Adrenal gland (tissue), 12 donors: ENCODE measurements around the gene MYH9. TPM values are rescaled to one million over a fixed set of nuclear protein-coding genes. Genes with fewer than 3 reads are reported as not detected.

Experiments
- DNase-seq, 7 donors: peaks; one replicate each; pipeline ENCODE4 v3.0.0-alpha.2; 2019 to 2020
- H3K27ac ChIP-seq, 5 donors: fragments of 200-600 bp; sonication (generic) in 4 of 5; 1 replicate in 3 of 5; 2 replicates in 2 of 5; pipeline versions ENCODE4 v1.5.1 to v1.8.0; 2016 to 2020; ENCODE audit warnings: mild to moderate bottlenecking in 1 of 5
- H3K27me3 ChIP-seq: fragments of 200-600 bp; 2 replicates; pipeline ENCODE4 v1.8.0; 2021
- H3K36me3 ChIP-seq, 2 donors: fragments of 200-600 bp; replicated peaks in 1 of 2; 1 replicate in 1 of 2; 2 replicates in 1 of 2; pipeline versions ENCODE4 v1.5.1 to v1.8.0; 2018 to 2022
- H3K4me1 ChIP-seq, 2 donors: fragments of 200-600 bp; replicated peaks in 1 of 2; 1 replicate in 1 of 2; 2 replicates in 1 of 2; pipeline versions ENCODE4 v1.5.1 to v1.8.0; 2018 to 2021
- H3K4me3 ChIP-seq, 4 donors: fragments of 200-600 bp; sonication (generic) in 3 of 4; one replicate each; pipeline ENCODE4 v1.5.1; 2016 to 2018
- H3K9me3 ChIP-seq, 3 donors: fragments of 200-600 bp; sonication (generic) in 1 of 3; replicated peaks in 1 of 3; 1 replicate in 2 of 3; 2 replicates in 1 of 3; pipeline versions ENCODE4 v1.5.1 to v1.8.0; 2016 to 2021
- CTCF ChIP-seq, 6 experiments: fragments of 450-650 bp in 4 of 6; fragments of 200-600 bp in 2 of 6; sonication (generic) in 1 of 6; IDR thresholded peaks; 1 replicate in 5 of 6; 2 replicates in 1 of 6; pipeline versions ENCODE4 v1.5.1 to v1.8.0; 2016 to 2021; ENCODE audit warnings: antibody characterized with exemption in 6 of 6, mild to moderate bottlenecking in 2 of 6, moderate library complexity in 1 of 6
- POLR2A ChIP-seq, 2 donors: fragments of 450-650 bp; IDR thresholded peaks; one replicate each; pipeline ENCODE4 v1.6.1; 2017; ENCODE audit warnings: antibody characterized with exemption in 2 of 2, mild to moderate bottlenecking in 2 of 2, moderate library complexity in 1 of 2
- WGBS, 4 donors: extraction: QIAGEN DNeasy Blood & Tissue Kit in 2 of 4; methylation state at CpG; one replicate each; pipeline versions ENCODE4 v1.1.5 to v1.1.7; 2013 to 2017; 5-methylcytosine and 5-hydroxymethylcytosine counted together
- intact Hi-C, 2 donors: fragments of 100-400 bp; cut with DNase I; formaldehyde crosslinking; loops; one replicate each; pipeline versions ENCODE4 v1.14.1 to v1.15.0; 2022 to 2023
- polyA plus RNA-seq, 3 donors: library from polyadenylated mRNA; stranded (reverse); fragments of 200-250 nt in 2 of 3; fragments of 350-450 nt in 1 of 3; fragmentation: Illumina TruSeq in 1 of 3; extraction: RNeasy Lipid Tissue Mini Kit (QIAGEN cat#74804) in 1 of 3; gene quantifications; one replicate each; pipeline ENCODE4 v1.2.3, GENCODE V29; 2013 to 2014
- total RNA-seq, 9 donors: library from RNA; depleted of rRNA in 4 of 9; stranded (reverse); fragments of >200 nt in 4 of 9; fragments of 120-200 nt in 1 of 9; fragmentation: NEBNext Ultra II Directional in 1 of 9; extraction: Animal tissue kit (Norgen Biotek cat#: 25700) in 1 of 9; gene quantifications; one replicate each; pipeline versions ENCODE4 v1.1.0 to v1.2.4, GENCODE V29; 2013 to 2023
- donor health status: healthy with polysubstance abuse.
- donor health status: Bipolar disorder and iron deficiency.
- donor health status: DM: yes; HTN: yes; CAD: no.
- donor health status: DM: no; HTN: no; CAD: no.
- donor health status: DM: no; HTN: no; CAD: no.
- donor health status: DM: yes; HTN: yes; CAD: no.

MYH9 gene
- total and polyA plus RNA-seq, 12 donors: 96.2 to 427 (median 319) TPM

- Histone ChIP-seq H3K27me3 (no peaks in the 10 kb centered on the region), H3K27ac (peak overlapping the region in 4 of 5 donors; percentile 16 to 86 (median 68)), H3K4me3 (no peak overlapping the region), H3K4me1 (peaks cover 48 to 92% of the 10 kb centered on the region in 2 donors), H3K36me3 (no peaks in the 10 kb centered on the region), H3K9me3 (no peaks in the 10 kb centered on the region)
- 55 to 57% (median 56%) methylated on average over 4 to 9 of the region's 9 CpGs for WGBS, 4 donors
- intact Hi-C loops: loop anchor here in 1 of 2 donors (10.0 kb wide), 1 partner anchor 89 kb away; no protein-coding TSS in a partner anchor
- DNase-seq: peak in 3 of 7 donors; percentile 53 to 60 (median 57)
- TF ChIP-seq POLR2A (IDR thresholded peaks at IDR 0.05) (no peak), CTCF (IDR thresholded peaks at IDR 0.05) (no peak)
Measured at GRCh38 chr22:36375071-36375980, 12.4 kb downstream of the MYH9 start.

GRCh38 chr22:36374603-36375024 lies 13.2 kb downstream of the MYH9 start:
- Histone ChIP-seq H3K27ac (peak overlapping the region in 4 of 5 donors; percentile 16 to 86 (median 68)), H3K4me1 (peaks cover 50 to 92% of the 10 kb centered on the region in 2 donors), H3K4me3 (no peak overlapping the region), H3K27me3 (no peaks in the 10 kb centered on the region), H3K9me3 (no peaks in the 10 kb centered on the region), H3K36me3 (no peaks in the 10 kb centered on the region)
- DNase-seq: peak in 5 of 7 donors; percentile 64 to 80 (median 70)
- WGBS, 4 donors: 40 to 55% (median 47%) methylated on average over 10 to 11 of the region's 11 CpGs
- intact Hi-C loops: loop anchor here in 1 of 2 donors (10.0 kb wide), 1 partner anchor 90 kb away; no protein-coding TSS in a partner anchor
- TF ChIP-seq POLR2A (IDR thresholded peaks at IDR 0.05) (no peak), CTCF (IDR thresholded peaks at IDR 0.05) (no peak)

- H3K36me3 ChIP-seq: no peaks in the 10 kb centered on the region
- H3K4me1 ChIP-seq: peaks cover 59 to 96% of the 10 kb centered on the region in 2 donors
- H3K27me3 ChIP-seq: no peaks in the 10 kb centered on the region
- peak overlapping the region; percentile 6 to 86 (median 56) for H3K27ac ChIP-seq
- WGBS, 4 donors: 47 to 60% (median 50%) methylated on average over 7 of the region's 7 CpGs
- H3K4me3 ChIP-seq: no peak overlapping the region
- peak in 4 of 7 donors; percentile 47 to 57 (median 55) for DNase-seq
- intact Hi-C loops: loop anchor here in 1 of 2 donors (10.0 kb wide), 1 partner anchor 92 kb away; no protein-coding TSS in a partner anchor
- H3K9me3 ChIP-seq: no peaks in the 10 kb centered on the region
- TF ChIP-seq POLR2A (IDR thresholded peaks at IDR 0.05) (no peak), CTCF (IDR thresholded peaks at IDR 0.05) (no peak)
Measured at GRCh38 chr22:36373258-36373579, 14.5 kb downstream of the MYH9 start.

GRCh38 chr22:36371920-36372319 lies 15.8 kb downstream of the MYH9 start:
- 73 to 80% (median 74%) methylated on average over 2 of the region's 2 CpGs for whole genome bisulfite sequencing, 4 donors
- Histone ChIP-seq H3K36me3 (no peaks in the 10 kb centered on the region), H3K4me1 (peaks cover 71 to 97% of the 10 kb centered on the region in 2 donors), H3K4me3 (no peak overlapping the region), H3K27ac (peak overlapping the region in 4 of 5 donors; percentile 76 to 90 (median 82)), H3K9me3 (no peaks in the 10 kb centered on the region), H3K27me3 (no peaks in the 10 kb centered on the region)
- intact Hi-C loops: loop anchor here in 1 of 2 donors (10.0 kb wide), 1 partner anchor 93 kb away; no protein-coding TSS in a partner anchor
- DNase-seq: no peak
- TF ChIP-seq CTCF (IDR thresholded peaks at IDR 0.05) (no peak), POLR2A (IDR thresholded peaks at IDR 0.05) (no peak)
